Neural progenitor cell (in vitro differentiated cells): ENCODE measurements around the gene RARA.

Experiments
- CTCF ChIP-seq: fragments of 200-600 bp; sonication (generic); IDR thresholded peaks from 2 replicates; pipeline ENCODE4 v1.5.1; 2017; ENCODE audit warnings: antibody characterized with exemption, mild to moderate bottlenecking
- EZH2 ChIP-seq: fragments of 200-600 bp; sonication (generic); IDR thresholded peaks from 2 replicates; pipeline ENCODE4 v1.6.1; 2017; ENCODE audit warnings: antibody characterized with exemption, mild to moderate bottlenecking, moderate library complexity

GRCh38 chr17:40295488-40296436 lies 13.2 kb upstream of the RARA start:
- no peak for TF ChIP-seq EZH2
- no peak for TF ChIP-seq CTCF
